ENCODE measurements around the gene MEF2B.
"Not testable (repeated sequence)": the region's sequence is repeated elsewhere in the genome, so short reads cannot be mapped to it uniquely, and the experiment has no call there.

Gene MEF2B

GRCh38 chr19:19102566-19102965 lies 67.5 kb downstream of the MEF2B start:
- not testable (repeated sequence) for DNase-seq

DNA sequence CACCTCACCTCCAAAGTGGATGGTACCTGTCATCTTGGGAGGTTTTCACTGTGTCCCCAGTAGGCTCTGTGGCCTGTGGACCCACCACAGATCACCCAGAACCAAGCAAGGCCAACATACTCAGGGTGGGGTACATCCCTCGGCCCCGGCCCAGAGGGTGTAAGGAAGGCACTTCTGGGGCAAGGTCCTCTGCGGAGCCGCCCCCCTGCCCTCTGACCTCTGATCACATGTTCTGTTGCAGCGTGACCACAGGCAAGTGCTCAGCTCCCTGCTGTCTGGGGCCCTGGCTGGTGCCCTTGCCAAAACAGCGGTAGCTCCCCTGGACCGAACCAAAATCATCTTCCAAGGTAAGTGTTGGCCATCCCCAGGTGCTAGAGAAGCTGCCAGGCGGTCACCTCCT lies 68.5 kb downstream of the MEF2B start:
- no peak for DNase-seq

- no peak for DNase-seq
Observed at GRCh38 chr19:19098703-19099632, 71.1 kb downstream of the MEF2B start.

DNA sequence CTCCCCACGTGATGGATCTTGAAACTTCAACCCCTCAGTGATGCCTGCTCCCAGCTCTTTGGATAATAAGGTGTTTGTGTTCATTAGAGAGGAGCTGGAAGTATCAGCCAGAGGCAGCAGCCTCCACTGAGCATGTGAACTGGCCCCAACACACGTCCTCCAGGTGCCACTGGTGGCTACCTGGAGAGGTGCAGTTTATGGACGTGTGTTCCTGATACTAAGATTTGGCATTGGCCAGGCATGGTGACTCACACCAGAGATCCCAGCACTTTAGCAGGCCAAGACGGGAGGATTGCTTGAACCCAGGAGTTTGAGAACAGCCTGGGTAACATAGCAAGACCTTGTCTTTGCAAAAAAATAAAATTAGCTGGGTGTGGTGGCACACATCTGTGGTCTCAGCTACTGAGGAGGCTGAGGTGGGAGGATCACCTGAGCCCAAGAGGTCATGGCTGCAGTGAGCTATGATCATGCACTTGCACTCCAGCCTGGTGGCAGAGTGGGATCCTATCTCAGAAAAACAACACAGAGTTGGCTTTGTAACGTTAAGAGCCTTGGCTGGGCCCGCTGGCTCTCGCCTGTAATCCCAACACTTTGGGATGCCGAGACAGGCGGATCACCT lies 71.9 kb downstream of the MEF2B start:
- DNase-seq = no peak

DNA sequence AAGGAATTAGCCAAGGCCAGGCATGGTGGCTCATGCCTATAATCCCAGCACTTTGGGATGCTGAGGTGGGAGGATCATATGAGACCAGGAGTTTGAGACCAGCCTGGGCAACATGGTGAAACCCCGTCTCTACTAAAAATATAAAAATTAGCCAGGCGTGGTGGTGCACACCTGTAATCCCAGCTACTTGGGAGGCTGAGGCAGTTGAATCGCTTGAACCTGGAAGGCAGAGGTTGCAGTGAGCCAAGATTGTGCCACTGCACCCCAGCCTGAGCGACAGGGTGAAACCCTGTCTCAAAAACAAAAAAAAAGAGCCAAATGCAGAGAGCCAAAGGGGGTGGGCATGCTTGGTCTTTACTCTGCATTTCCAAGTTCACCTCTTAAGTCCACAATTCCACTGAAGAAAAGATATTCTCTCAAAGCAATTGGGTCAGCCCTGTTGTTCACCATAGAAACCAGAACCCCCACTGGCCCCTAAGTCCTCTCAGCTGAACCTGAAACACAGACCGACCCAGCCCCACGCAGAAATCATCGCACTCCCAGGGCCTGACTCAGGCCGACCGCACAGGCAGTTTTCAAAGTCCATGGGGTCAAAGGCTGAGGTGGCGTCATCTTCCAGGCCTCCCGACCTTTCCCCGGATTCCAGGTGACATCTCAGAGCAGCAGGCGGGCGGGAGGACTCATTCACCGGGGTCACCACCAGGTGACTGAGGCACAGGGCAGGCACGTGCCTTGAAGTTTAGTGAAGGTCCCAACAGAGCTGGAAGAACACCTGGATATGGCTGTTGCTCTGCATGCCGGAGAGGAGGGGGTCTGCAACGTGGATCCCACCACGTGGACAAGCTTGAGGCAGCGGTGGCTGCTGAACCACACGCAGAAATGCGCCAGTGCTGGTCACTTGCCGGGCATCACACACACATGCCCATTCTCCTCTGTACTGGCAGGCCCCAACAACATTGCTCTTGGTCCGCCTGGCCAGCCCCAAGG lies 73.1 kb downstream of the MEF2B start:
- DNase-seq = no peak

DNA sequence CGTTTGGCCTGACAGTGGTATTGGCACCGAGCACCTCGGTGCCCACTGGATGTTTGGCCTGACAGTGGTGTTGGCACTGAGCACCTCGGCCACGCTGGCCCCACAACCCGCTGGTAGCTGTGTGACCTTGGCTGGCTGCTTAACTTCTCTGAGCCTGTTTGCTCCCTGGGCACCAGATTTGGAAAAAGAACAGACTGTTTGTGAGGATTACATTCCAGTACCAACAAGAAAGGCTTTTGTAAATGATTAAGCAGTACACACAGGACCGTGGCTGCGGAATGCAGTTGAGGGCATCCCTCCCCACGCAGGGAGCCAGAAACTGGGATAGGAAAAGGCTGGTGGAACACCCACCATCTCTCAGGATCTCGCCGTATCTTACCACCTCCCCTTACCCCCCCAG lies 74.4 kb downstream of the MEF2B start:
- DNase-seq = no peak
